ENCODE measurements around the gene PLA2R1.
A peak's percentile ranks its signal among the peaks of the same experiment; 100 is the strongest.

Gene PLA2R1

GRCh38 chr2:159925975-159926374 is 136.4 kb downstream of the PLA2R1 start:
- DNase-seq: no peak

DNA sequence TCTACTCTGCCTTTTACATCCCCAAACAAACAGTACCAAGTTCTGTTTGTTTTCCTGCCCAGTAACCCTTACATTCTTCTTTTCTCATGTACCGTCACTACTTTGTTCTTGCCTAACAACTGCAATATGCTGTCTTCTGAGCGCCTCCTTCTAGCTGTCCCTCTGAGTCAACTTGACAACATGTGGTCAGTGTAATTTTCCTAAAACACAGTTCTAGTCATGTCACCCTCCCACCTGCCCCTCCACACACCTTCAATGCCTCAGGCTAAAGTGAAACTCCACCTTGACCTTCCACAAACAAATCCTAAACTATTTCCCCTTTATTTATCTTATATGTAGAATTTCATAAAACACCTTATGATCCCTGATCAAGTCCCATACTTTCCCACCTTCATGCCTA is 139.9 kb downstream of the PLA2R1 start:
- DNase-seq: no peak

- peak; percentile 55 to 70 (median 57) for DNase-seq
These were observed 140.5 kb downstream of the PLA2R1 start for GRCh38 chr2:159921752-159922404.

- DNase-seq: no peak
These were observed 145.9 kb downstream of the PLA2R1 start for GRCh38 chr2:159916511-159916910.

DNA sequence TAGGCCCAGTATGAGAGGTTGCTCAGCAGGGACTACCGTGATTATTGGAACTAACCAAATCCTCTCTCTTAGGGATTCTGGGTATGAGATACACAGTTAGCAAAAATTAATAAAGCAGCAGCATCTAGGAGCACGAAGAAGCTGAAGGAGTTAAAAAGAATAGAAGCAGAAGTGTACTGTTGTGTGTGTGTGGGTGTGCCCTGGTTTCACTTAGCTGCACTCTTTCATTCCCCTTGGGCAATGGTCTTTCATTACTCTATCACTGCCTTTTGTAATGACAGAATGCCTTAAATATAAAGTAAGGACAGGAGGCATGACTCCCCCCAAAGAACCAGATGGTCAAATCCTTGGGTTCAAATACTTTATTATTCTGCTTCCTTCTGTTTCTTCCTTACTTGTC is 148.5 kb downstream of the PLA2R1 start:
- DNase-seq: no peak

GRCh38 chr2:159912580-159912979 is 149.8 kb downstream of the PLA2R1 start:
- DNase-seq: no peak

GRCh38 chr2:159910951-159911350 is 151.5 kb downstream of the PLA2R1 start:
- DNase-seq: no peak

DNA sequence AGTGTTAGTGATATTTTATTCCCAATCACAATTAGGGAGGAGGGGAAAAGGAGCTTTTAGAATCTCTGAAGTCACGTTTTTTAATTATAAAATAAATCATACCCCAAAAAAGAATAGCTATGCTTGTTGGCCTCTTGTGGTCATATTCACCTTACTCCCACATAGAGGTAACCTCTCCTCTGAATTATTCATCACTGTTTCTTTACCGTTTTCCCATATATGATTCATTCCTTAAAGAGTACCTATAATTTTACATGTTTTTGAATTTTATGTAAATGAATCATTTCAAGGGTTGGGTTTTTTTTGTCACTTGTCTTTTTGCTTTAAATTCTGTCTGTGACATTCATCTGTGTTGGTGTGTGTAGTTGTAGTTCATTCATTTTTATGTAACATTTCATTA is 153.8 kb downstream of the PLA2R1 start:
- DNase-seq: no peak

- no peak for DNase-seq
These were observed 154.5 kb downstream of the PLA2R1 start for GRCh38 chr2:159907909-159908308.

GRCh38 chr2:159905926-159906714 is 156.3 kb downstream of the PLA2R1 start:
- DNase-seq: no peak

DNA sequence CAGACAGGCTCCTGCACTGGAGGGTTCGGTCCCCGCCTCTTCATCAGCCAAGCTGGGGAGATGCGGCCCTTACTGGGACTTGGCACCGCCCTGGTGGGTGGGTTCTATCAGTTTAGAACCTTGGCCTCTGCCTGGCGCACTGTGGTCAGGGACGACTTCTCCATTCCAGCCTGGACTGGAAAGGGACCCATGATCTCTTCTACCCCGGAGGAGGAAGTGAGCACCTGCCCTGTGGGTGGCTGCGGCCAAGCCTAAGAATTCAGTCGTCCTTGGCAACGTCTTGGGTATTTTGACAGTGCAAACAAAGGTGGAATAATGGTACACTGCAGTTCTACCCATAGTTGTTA is 157.5 kb downstream of the PLA2R1 start:
- DNase-seq: peak in 1 of 4 experiments; percentile 37

DNA sequence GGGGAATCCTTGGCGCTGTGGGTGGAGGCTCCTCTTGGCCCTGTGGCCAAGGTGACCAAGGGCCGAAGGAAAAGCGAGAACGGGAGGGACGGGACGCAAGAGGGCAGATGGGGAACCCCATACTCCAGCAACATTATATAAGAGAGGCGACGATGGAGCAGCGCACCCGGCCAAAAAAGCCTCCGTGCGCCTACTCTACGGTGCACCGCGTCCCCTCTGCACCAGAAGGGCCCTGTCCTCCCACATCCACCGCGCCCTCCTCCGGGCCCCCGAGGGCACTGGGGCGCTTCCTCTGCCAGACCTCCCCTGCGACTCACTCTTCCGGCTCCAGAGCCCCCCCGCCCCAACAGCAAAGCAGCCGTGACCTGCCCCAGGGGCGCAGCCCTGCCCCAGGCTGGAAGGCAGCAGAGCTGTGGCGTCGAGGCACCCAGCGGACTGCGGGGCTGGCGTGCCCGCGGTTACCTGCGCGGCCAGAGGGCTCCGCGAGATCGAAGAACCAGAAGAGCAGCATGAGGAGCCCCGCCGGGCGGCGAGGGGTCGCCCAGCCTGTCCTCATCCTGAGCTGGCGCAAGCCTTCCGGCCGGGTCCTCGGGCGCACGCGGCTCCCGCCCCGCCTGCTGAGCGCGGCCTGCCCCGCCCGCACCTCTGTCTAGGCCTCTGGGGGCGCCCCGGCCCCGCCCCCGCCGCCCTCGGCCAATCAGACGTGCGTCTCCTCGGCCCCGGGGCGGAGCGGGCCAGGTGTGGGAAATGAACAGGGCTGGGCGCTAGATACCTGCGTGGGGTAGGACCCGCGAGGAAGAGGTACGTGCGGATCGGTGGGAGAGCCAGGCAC is 158.1 kb downstream of the PLA2R1 start, which contains the start of gene LY75:
Gene LY75, minus strand, starts transcription at position 630 of the 832 bp plus-strand sequence.
- DNase-seq: peak; percentile 64 to 76 (median 72)

DNA sequence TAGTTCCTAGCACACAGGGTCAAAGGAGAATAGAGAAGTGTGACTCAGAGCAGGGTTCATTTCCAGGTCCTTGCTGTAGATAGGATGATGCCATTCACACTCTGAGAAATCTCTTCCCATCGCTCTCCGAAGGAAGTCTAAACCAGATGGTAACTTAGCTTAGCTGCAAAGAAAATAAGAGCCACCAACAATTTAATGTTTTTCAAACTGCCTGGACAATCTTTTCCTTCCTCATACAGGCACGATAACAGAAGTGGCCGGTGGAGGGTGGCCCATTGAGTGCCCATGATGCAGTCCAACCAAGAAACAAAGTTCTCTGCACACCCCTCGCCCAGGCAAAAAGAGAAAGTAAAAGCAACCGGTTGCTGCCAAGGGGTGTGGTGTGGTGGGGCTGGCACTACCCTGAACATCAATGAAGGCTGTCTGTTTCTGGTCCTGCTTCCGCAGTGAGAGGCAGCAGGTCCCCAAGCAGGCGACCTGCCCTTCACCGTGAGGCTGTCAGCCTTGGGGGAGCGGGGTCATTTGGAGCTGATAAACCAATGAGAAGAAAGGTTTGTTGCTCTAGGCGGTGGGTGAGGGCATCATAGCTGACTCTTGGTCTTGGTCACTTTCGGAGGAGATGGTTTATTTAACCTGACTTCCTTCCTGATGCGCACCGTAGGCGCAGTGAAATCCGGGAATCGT is 158.8 kb downstream of the PLA2R1 start:
- DNase-seq: peak; percentile 32 to 51 (median 34)

GRCh38 chr2:159902722-159903121 is 159.7 kb downstream of the PLA2R1 start:
- DNase-seq: no peak

DNA sequence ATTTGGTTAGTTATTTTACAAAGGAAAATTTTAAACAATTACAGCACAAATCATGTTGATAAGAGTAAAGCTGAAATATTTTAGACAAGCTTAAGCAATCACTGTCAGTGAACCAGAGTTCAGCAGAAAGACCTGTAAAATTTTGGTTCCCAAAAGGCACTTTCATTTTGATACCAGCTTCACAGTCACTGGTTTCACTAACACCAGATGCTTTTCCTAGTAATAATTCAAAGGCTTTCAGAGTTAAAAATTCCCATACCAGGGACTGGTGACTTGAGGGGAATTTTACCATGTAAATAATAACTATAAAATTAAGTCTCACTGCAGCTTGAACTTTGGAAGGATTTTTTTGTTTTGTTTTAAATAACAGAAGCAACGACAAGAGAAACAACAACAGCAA is 162.1 kb downstream of the PLA2R1 start:
- DNase-seq: no peak

DNA sequence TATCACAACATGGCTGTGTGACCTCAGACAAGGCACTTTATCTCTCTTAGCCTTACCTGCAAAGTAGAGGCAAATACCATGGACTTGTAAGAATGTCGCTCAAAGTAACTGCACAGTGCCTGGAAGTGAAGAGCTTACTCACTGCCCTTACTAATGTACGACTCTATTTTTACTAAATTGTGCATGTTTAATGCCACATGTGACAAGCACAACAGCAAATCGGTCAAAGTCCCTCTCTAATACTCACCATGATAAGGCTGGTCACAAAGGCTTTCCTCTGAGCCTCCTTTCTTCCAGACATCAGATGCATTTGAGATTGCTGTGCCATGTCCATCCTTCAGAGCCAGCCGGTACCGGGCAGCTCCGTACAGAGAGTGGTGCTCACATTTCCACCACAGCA is 164.0 kb downstream of the PLA2R1 start:
- no peak for DNase-seq

GRCh38 chr2:159897720-159898119 is 164.7 kb downstream of the PLA2R1 start:
- no peak for DNase-seq

DNA sequence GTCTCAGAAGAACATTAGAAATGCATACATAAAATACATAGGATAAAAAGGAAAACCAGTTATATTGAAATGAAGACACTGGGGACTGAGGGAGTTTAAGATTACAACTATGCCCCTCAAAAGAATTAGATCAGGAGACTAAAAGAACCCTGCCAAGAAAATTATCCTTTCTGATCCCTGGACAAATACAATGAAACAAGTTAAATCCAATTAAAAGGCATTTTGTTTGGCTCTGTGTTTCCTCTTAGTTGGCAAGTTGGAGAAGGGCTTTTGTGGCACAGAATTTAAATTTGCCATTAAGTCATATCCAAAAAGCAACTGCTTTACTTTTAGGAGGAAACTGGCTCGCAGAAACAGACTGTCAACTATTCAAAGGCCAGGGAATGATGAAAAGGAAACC is 165.3 kb downstream of the PLA2R1 start:
- DNase-seq: no peak

DNA sequence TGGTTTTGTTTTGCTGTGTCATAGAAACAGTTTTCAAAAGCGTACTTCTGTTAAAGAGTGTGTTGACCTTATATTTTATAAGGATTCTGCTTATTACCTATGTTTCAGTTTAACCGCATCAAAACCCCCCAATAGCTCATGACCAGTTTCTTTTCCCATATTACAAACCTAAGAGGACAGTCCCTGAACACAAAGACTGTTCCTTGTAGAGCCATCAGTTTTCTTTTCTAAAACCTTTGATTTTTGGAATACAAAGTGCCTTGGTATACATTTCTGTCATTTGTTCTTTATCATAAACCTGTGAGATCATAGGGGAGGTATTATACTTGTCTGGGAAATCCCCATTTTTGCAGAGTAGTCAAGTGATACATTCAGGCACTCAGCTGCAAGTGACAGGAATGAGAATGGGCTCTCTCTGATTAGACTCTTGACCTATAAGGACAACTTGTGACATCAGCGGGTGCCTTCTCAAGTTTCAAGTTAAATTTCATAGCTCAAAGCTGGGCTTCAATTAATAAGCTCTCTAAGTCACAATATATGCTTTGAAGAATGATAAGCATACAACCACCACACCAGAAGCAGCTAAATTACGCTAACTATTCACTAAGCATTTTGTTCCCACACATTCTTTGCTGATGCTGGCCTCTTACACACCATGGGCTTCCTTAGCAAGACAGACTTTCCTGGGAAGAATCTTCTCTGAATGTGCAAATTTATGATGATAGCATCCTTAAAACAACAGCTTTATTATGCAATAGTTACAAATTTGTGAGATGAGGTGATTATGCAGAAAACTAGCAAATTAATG is 167.0 kb downstream of the PLA2R1 start:
- DNase-seq: no peak

- DNase-seq: no peak
These were observed 168.1 kb downstream of the PLA2R1 start for GRCh38 chr2:159894145-159894838.

Data from activated CD4-positive, CD25-positive, alpha-beta regulatory T cell (primary cell).